H54 (cell line): ENCODE results near the gene AK6.

Experiments
- DNase-seq: peaks from one replicate; pipeline ENCODE4 v3.0.0; 2011; ENCODE audit warnings: low spot score, mixed read lengths; ENCODE audit not compliant: insufficient read length
- FAIRE-seq: peaks from 3 replicates; lab custom pipeline; 2011; peaks lifted over from hg19 to GRCh38; lab: Jason Lieb, UNC
- POLR2A ChIP-seq: IDR thresholded peaks from 2 replicates; pipeline ENCODE4 v1.6.1; 2011; ENCODE audit warnings: low read depth, mild to moderate bottlenecking, low read length

AK6 gene

DNA sequence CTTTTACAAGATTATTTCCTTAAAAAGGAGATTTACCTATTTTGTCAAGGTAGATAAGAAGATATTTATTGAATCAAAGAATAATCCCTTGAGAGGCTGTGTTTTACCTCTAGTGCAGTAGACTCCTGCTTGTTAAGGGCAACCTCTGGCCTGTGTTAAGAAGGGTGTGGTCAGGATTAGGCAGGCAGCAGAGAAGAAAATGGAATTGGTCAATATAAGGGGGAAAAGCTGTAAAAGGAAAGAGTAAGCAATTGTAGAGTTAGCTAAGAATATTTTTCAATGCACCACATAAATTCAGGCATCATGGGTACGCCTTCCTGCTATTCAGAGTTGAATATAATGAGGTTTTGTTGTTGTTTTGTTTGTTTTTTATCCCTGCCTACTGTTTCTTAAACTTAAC, 43.0 kb downstream of the AK6 start:
- TF ChIP-seq POLR2A = no peak
- DNase-seq (no peak), FAIRE-seq (no peak)

GRCh38 chr5:69317391-69317790, 51.9 kb downstream of the AK6 start:
- FAIRE-seq (no peak), DNase-seq (no peak)
- TF ChIP-seq POLR2A = no peak

GRCh38 chr5:69315972-69316371, 53.3 kb downstream of the AK6 start:
- no peak for FAIRE-seq
- no peak for DNase-seq
- no peak for TF ChIP-seq POLR2A

- no peak for TF ChIP-seq POLR2A
- DNase-seq (no peak), FAIRE-seq (no peak)
These were observed 55.9 kb downstream of the AK6 start for GRCh38 chr5:69313428-69313827.

- DNase-seq (no peak), FAIRE-seq (no peak)
- TF ChIP-seq POLR2A = no peak
These were observed 56.7 kb downstream of the AK6 start for GRCh38 chr5:69312459-69313160.

DNA sequence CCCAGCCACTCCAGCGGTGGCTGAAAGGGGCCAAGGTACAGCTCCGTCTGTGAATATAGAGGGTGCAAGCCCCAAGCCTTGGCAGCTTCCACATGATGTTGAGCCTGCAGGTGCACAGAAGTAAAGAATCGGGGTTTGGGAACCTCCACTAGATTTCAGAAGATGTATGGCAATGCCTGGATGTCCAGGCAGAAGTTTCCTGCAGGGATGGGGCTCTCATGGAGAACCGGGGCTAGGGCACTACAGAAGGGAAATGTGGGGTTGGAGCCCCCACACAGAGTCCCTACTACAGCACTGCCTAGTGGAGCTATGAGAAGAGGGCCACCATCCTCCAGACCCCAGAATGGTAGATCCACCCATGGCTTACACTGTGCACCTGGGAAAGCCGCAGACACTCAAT, 59.9 kb downstream of the AK6 start:
- FAIRE-seq (no peak), DNase-seq (no peak)
- no peak for TF ChIP-seq POLR2A

- DNase-seq = no peak
- TF ChIP-seq POLR2A = no peak
- no peak for FAIRE-seq
These were observed 61.2 kb downstream of the AK6 start for GRCh38 chr5:69308046-69308553.

DNA sequence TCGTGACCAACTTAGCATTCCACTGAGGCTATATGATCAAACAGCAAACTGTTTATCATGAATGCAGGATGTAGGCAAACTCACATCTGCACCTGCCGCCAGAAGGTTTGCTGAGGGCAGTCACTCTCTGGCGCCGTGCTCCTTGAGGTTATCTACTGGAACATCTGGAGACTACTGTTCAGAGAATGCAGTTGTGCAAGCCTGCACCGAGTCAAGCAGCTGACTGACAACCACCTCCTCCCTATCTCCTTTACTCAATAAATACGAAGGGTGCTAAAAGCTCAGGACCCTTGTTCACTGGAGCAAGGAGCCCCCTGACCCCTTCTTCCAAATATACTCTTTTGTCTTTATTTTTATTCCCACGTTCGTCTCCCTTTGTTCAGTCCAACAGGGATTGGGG, 63.8 kb downstream of the AK6 start:
- no peak for TF ChIP-seq POLR2A
- DNase-seq = no peak

More for the DNA sequence above, 63.8 kb downstream of the AK6 start:
- no peak for FAIRE-seq
